SK-N-DZ (cell line): ENCODE data around the gene SLC22A12.
"Not testable (repeated sequence)": the region's sequence is repeated elsewhere in the genome, so short reads cannot be mapped to it uniquely, and the experiment has no call there.

Experiments used
- DNase-seq: peaks from one replicate; pipeline ENCODE4 v3.0.0-alpha.2; 2015; ENCODE audit warnings: low spot score

SLC22A12 gene

DNA sequence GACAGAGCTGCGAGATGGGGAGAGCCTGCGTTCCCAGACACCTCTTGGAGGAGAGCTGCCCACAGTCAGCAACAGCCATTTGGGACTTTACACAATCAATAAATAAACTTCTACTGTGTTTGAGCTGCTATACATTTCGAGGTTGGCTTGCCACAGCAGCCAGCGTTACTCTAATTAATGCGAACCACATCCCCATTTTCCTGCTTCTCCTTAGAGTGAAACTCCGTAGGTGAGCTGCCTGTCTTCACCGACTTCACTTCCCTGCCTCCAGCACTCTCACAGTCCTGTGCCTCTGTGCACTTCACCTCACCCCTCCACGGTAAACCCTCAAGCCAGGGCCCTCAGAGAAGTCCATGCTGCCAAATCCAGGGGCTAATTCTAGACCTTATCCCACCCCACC, 5.9 kb upstream of the SLC22A12 start:
- no peak for DNase-seq

DNA sequence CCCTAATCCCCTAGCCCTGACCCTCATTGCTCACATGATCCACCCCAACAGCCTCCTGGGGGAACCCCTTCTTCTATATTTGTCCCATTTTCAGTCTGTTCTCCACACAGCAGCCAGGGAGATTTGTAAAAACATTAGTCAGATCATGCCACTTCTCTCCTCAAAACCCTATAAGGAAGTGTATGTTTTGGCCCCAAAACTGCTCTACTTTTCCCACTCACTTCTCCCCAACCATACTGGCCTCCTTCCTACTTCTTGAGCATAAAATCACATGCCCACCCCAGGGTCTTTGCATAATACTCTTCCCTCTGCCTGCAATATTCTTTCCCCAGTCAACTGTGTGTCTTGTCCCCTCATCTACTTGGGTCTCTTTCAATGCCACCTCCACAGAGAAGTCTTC, 4.7 kb upstream of the SLC22A12 start:
- no peak for DNase-seq

DNA sequence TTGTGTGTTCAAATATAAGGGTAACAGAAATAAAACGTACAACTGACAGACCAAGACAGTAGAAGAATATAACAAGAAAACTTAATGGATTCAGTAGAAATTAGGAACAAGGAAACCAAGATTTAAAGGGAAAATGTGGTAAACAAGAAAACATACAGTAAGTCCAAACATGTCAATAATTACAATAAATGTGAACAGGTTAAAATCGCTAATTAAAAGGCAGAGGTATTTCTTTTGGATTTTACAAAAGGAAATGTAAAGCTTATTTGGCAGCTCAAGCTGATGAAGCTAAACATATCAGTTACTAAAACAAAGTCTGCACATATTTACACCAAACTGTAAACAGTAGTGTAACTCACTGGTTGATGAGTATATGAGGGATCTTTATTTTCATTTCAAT, 2.3 kb upstream of the SLC22A12 start:
- no peak for DNase-seq

DNA sequence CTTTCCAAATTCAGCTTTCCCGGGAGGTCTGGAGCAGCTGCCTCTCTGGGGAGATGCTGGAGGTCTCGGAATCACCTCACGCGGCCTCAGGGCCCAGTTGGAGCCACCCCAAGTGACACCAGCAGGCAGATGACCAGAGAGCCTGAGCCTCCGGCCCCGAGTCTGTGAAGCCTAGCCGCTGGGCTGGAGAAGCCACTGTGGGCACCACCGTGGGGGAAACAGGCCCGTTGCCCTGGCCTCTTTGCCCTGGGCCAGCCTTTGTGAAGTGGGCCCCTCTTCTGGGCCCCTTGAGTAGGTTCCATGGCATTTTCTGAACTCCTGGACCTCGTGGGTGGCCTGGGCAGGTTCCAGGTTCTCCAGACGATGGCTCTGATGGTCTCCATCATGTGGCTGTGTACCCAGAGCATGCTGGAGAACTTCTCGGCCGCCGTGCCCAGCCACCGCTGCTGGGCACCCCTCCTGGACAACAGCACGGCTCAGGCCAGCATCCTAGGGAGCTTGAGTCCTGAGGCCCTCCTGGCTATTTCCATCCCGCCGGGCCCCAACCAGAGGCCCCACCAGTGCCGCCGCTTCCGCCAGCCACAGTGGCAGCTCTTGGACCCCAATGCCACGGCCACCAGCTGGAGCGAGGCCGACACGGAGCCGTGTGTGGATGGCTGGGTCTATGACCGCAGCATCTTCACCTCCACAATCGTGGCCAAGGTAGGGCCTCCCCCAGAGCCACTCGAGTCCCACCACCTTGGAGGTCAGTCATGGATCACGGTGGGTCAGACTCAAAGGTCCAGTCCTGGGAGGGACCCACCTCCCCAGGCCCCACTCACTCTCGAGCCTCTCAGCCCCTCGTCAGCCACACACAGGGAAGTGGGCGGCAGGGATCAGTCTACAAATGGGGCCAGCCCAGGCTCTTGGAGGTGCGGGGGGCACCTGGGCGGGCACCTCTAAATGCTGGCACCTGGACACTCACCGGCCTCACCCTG, 525 bp downstream of the SLC22A12 start:
- DNase-seq, result no peak

DNA sequence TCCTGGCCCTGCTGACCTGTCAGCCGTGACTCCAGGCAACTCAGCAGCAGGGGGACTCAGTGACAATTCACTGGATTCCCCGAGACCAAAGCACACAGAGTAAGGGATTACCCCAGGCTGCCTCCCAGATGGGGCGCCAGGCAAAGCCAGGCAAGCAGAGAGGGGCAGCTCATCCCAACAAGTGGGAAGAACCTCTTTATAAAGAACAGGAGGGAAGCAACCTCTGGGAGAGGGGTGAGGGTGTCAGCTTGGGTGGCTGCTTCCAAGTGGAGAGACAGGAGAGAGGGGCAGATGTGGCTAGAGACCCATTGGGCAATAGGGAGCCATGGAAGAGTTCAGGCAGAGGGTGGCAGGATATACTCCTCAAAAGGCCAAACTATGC, 1.2 kb downstream of the SLC22A12 start:
- DNase-seq, result no peak

DNA sequence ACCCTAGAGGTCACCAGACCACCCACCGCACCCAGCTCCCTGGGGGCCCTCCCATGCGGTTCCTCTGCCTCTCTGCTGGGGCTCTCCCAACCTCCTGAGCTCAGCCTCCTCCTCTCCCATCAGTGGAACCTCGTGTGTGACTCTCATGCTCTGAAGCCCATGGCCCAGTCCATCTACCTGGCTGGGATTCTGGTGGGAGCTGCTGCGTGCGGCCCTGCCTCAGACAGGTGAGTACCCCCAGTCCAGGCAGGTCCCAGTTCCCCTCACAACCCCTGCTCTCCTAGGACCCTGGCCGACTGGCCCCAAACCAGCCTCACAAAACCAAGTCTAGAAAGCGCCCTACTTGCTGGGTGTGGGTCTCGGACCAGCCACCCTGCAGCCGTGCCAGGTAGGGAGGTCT, 1.6 kb downstream of the SLC22A12 start:
- no peak for DNase-seq

DNA sequence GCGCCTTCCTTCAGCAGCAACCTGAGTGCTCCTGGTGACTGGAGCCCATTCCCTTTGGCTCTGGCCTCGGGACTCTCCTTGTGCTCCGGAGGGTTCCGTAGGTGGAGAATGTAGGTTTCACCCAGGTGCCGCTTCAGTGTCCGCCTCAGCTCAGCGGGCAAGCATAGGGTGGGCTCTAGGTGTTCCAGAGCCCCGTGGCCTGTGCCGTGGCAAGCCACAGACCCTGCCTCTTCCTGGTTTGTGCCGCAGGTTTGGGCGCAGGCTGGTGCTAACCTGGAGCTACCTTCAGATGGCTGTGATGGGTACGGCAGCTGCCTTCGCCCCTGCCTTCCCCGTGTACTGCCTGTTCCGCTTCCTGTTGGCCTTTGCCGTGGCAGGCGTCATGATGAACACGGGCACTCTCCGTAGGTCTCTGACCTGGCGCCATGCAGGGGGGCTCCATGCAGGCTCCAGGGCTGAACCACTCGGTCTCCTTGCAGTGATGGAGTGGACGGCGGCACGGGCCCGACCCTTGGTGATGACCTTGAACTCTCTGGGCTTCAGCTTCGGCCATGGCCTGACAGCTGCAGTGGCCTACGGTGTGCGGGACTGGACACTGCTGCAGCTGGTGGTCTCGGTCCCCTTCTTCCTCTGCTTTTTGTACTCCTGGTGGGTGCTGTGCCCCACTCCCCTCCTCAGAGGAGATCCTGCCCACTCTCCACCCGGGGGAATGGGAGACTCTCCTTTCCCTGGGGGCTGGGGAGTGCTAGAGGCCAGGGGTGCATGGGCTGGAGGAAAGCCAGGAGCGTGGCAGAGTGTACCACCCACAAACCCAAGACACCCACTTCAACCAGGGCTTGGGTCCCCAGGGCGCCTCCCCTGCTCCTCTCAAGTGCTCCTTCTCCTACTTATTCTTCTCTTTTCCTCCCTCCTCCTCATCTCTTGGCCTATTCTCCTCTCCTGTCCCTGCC, 2.4 kb downstream of the SLC22A12 start:
- DNase-seq, result no peak

DNA sequence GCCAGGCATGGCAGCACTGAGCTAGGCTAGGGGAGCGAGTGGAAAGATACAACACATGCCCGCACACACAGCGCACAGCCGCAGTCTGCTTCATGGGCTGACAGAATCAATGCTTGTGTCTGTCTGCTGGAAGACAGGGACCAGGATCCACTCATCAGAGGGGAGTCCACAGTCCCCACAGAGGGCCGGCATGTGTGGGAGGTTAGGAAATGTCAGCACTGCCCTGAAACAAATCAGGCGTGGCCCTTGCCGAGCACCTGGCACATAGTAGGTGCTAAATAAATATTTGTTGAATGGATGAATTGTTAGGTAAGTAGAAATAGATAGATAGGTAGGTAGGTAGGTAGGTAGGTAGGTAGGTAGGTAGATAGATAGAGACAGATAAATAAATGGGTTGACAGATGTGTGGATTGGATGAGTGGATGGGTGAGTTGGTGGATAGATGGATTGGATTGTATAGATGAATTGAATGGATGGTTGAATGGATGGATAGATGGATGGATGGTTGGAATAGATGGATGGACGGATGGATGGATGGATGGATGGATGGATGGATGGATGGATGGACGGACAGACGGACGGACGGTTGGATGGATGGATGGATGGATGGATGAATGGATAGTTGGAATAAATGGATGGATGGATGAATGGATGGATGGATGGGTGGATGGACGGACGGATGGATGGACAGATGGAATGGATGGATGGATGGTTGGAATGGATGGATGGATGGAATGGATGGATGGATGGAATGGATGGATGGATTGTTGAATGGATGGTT, 3.3 kb downstream of the SLC22A12 start:
- DNase-seq, result no peak

DNA sequence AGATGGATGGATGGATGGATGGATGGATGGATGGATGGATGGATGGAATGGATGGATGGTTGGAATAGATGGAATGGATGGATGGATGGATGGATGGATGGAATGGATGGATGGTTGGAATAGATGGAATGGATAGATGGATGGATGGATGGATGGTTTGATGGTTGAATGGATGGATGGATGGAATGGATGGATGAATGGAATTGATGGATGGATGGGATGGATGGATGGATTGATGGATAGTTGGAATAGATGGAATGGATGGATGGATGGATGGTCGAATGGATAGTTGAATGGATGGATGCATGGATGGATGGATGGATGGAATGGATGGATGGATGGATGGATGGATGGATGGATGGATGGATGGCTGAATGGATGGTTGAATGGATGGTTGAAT, 4.9 kb downstream of the SLC22A12 start:
- DNase-seq, result not testable (repeated sequence)

DNA sequence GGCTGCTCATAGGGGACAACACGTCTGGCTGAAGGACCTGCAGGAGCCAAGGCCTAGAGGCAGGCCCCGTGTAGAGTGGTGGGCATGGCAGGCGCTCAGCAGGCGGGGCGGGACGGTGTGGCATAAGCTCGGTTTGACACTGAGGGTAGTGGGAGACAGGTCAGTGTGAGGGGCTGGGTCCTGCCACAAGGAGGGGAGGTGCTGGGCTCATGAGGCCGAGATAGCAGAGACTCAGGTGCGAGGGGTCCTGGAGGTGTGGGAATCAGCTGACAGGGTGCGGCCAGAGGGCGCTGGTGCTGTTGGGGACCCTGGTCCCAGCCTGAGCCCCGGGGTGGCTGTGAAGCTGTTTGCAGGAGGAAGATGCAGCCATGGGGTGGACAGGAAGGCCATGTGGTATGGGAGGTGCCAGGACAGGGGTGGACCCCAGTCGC, 6.7 kb downstream of the SLC22A12 start:
- DNase-seq, result no peak

DNA sequence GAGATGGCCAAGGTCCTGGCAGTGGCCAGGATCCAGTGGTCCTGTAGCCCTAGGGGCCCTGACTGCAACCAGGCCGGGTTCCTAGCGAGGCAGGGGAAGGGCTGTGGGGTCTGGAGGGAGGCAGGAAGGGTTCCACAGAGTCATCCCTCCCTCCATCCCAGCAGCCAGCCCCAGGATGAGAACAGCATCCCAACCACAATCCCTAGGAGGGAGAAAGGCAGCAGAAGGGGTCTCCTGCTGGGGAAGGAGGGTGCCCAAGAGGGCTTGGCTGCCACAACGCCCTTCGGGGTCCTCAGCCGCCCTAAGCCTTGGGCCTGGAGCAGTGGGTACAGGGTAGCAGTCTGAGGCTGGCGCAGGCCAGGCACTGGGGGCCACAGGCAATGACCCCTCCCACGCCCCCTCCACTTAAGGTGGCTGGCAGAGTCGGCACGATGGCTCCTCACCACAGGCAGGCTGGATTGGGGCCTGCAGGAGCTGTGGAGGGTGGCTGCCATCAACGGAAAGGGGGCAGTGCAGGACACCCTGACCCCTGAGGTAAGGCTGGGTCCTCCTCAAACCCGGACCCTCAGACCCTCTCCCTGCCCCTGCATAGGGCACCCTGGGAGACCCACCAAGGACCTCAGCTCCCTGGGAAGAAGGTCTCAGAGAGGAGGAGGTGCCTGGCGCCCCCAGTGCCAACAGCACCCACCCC, 7.2 kb downstream of the SLC22A12 start:
- no peak for DNase-seq

DNA sequence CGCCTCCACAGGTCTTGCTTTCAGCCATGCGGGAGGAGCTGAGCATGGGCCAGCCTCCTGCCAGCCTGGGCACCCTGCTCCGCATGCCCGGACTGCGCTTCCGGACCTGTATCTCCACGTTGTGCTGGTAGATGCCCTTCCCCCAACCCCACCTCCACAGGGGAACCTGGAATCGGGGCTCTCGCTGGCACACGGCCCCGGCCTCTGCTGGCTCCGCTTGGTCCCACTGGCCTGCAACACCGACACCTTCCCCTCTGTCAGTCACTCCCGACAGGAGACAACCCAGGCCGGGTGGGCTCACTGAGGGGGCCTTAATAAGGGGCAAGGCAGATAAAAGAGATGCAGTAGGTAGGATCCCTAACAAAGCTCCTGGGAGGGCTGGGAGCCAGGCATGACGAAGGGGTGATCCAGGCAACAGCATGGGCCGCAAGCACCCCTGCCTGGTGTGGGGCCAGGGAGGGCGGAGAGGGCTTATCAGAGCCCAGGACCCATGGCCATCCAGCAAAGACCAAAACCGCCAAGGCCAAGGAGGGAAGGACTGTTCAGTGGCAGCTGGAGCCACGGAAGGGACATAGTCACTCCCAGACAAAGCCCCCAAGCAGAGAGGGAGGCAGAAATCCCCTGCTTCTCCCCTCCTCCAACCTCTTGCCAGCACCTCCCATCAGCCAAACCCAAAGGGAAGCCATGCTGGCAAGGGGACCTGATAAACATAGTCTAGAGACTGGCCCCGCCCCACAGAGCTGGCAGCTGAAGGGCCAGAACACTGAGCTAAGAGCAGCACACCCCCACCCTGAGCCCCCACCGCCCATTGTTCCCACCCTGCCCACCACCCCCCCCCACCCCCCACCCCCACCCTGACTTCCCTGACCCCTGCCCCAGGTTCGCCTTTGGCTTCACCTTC, 8.0 kb downstream of the SLC22A12 start:
- no peak for DNase-seq

DNA sequence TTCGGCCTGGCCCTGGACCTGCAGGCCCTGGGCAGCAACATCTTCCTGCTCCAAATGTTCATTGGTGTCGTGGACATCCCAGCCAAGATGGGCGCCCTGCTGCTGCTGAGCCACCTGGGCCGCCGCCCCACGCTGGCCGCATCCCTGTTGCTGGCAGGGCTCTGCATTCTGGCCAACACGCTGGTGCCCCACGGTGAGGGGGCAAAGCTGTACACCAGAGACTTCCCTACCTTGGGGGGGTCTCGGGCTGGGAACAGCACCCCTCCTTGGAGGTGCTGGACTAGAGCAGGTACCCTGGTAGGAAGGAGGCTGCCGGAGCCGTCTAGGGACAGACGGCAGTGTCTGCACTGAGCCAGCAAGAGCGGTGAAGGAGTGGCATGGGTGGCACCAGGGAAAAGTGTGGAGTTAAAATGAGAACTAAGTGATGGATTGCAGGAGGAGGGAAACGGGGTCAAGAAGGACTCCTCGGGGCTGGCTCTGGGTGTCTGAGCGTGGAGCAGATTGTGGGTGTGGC, 8.7 kb downstream of the SLC22A12 start:
- no peak for DNase-seq

DNA sequence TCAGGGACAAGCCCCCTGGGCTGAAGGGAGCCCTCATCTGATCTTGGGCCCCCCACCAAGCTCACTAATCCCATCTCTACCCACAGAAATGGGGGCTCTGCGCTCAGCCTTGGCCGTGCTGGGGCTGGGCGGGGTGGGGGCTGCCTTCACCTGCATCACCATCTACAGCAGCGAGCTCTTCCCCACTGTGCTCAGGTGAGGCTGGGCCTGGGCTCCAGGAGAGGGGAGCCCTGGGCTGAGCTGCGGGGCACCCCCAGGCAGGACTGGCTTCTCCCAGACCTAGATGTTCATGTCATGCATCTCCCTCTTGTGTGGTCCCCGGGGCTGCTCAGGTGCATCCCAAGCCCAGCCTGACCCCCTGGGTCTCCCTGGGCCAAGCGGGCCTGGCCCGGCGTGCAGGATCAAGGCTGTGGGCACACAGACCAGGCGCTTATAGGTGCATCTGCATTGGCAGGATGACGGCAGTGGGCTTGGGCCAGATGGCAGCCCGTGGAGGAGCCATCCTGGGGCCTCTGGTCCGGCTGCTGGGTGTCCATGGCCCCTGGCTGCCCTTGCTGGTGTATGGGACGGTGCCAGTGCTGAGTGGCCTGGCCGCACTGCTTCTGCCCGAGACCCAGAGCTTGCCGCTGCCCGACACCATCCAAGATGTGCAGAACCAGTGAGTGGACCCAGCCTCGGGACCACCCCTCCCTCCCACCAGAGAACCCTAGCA, 9.4 kb downstream of the SLC22A12 start:
- DNase-seq, result no peak

DNA sequence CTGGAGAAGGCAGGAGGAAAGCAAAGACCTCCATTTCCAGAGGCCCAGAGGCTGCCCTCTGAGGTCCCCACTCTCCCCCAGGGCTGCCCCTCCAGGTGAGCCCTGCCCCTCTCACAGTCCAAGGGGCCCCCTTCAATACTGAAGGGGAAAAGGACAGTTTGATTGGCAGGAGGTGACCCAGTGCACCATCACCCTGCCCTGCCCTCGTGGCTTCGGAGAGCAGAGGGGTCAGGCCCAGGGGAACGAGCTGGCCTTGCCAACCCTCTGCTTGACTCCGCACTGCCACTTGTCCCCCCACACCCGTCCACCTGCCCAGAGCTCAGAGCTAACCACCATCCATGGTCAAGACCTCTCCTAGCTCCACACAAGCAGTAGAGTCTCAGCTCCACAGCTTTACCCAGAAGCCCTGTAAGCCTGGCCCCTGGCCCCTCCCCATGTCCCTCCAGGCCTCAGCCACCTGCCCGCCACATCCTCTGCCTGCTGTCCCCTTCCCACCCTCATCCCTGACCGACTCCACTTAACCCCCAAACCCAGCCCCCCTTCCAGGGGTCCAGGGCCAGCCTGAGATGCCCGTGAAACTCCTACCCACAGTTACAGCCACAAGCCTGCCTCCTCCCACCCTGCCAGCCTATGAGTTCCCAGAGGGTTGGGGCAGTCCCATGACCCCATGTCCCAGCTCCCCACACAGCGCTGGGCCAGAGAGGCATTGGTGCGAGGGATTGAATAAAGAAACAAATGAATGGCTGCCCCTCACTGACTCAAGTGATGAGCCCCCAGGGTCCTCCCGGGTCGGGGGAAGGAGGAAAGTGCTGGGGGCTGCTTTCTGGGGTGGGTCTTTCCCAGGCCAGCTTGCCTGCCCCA, 10.8 kb downstream of the SLC22A12 start:
- DNase-seq, result no peak

DNA sequence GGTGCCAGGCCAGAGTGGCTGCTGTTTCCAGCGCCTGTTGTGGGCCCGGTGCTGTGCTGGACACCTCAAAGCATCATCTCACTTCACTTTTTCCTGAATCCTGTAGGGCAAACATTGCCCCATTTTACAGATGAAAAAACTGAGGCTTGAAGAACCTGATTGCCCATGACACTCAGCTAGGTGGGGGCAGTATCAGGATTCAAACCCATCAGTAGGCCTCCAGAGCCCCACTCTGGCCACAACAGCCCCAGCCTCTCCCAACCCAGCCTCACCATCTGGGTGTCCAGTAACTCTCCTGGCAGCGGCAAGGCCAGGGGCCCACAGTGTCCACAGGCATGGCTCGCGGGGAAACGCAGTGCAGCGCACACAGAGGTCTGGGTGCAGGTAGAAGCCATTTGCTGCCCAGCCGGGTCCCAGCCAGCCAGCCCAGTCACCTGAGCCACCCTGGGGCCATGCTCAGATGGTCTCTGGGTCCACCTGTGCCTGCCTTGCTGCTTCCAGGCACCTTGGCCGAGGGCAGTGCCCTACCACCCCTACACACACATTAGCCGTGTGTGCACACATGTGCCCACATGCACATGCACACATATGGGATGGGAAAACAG, 11.5 kb downstream of the SLC22A12 start:
- no peak for DNase-seq

DNA sequence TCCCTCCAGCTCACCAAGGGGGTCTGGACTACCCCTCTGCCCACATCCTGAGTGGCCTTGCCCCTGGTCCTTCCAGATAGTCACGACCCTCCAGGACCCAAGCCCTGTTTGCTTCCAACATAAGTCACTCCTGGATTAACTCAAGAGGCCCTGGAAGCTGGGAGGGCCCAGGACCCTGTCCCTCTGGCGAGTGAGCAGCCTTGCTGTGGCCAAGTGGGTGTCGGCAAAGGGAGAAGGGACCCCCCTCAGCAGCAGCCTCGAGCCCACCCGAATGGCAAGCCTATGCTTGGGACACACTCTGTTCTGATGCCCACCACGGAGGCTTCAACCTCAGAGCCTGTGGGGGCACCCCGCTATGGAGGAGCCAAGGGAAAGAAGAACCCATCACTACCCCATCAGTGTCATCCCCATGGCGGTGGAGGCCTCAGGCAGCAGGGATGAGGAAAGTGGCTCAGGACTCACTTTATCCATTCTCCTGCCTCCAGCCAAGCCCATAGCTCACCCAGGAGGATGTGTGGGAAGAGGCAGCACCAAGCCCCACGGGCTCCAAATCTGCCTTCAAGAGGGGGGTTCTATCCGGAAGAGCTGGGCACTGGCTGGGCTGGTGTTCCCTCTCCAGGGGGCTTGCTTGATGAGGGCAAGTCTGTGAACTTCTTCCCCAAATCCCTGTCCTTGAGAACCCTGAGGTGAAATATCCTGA, 12.5 kb downstream of the SLC22A12 start:
- no peak for DNase-seq
